Renal cortical epithelial cell (primary cell): ENCODE results near the gene SRRM1. TPM values are rescaled to one million over a fixed set of nuclear protein-coding genes. Genes with fewer than 3 reads are reported as not detected.
A peak's percentile ranks its signal among the peaks of the same experiment; 100 is the strongest.
"Not testable (repeated sequence)": the region's sequence is repeated elsewhere in the genome, so short reads cannot be mapped to it uniquely, and the experiment has no call there.

ENCODE experiments used
- DNase-seq: peaks from one replicate; pipeline ENCODE4 v3.0.0-alpha.2; 2011; ENCODE audit warnings: low read depth
- total RNA-seq: library from RNA; depleted of rRNA; stranded (reverse); fragments of >200 nt; gene quantifications from 2 replicates; pipeline ENCODE4 v1.2.3, GENCODE V29; 2014

Gene SRRM1
- total RNA-seq, 1 donor from 2014 or later = 45.6 TPM

DNA sequence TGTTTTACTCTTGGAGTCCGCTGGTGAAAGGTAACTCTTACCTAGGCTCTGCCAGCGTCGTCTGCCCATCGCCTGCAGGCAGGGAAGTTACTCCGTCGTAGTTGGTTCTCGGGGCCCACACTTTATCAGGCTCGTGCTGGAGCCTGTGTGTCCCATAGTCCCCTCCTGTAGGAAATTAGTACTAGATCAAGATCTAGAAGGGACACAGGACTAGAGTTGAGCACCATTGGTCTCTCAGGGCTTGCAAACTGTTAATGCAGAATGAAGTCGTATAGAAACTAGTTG, 940 bp downstream of the SRRM1 start:
- no peak for DNase-seq

DNA sequence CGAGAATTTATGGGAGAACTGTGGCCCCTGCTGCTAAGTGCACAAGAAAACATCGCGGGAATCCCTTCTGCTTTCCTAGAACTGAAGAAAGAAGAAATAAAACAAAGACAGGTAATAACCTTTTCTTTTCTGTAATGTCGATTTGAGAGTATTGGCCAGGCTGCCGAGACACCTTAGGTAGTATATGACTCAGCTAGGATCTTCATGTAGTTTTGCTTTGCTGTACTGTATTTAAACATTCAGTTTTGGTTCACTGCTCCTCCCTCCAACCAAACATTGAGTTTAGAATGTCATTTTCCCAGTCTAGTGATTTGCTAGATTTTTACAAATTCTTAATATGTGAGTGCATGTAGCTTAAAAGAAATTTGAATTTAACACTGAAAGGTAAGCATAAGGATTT, 5.8 kb downstream of the SRRM1 start:
- no peak for DNase-seq

DNA sequence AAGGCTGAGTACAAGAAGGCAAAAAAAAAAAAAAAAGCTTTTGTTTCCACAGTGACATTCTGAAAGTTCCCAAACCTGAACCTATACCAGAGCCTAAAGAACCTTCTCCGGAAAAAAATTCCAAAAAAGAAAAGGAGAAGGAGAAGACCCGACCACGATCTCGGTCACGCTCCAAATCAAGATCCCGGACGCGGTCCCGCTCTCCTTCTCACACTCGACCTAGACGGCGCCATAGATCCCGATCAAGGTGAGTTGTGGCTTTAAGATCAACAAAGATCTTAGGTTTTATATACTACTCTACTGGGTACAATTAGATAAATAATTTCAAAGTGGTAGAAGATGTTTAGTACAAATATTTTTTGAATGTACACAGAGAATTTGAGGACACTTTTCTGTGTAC, 9.3 kb downstream of the SRRM1 start:
- no peak for DNase-seq

DNA sequence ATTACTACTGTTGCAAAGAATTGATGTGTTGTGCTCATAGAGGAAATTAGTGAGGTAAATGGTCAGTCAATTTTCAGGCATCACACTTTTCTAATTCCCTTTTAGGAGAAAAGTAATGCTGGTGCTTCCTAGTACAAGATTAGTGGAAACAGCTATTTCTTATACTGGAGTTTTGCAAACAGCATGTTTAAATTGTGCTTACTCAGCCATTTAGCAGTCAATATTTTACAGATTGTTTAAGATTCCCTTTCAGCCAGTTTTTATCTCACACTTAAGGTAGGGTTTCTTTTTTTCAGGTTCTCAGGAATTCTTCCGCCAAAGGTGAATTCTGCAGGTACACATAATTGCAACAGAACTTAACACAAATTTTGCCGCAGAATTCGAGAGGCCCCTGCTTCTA, 10.9 kb downstream of the SRRM1 start:
- no peak for DNase-seq

DNA sequence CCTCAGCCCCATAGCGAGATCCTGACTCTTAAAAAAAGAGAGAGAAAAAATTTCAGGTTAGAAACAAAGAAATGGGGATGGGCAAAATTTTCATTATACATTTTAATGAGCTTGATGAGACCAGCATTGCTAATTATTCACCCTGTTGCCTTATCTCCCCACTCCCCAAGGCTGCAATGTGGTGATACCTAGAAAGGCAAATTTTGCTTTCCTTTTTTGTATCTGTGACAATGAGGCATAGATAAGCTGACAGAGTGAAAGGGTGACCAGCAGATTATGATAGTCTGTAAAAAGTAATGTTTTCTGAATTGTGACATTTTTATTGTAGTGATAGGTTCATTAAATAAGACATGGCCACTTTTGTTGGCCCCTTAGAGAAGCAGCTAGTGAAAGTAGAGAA, 12.9 kb downstream of the SRRM1 start:
- no peak for DNase-seq

DNA sequence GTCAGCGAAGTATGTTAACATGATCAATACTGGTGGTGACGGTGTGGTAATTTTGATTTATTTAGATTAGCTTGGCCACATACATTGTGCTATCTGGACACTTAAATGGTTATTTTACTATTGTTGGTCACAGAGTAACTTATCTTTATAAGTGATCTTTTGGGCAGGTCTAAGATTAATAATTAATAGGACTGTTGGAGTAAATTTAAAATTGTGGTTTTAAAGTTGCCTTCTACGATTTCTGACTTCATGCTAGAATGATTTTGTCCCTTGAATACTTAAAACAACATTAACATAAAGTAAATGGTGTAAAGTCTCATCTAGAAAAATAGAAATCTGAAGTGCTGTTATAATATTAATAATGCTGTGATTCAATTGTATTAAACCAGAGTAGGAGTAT, 14.7 kb downstream of the SRRM1 start:
- peak; percentile 77 for DNase-seq

DNA sequence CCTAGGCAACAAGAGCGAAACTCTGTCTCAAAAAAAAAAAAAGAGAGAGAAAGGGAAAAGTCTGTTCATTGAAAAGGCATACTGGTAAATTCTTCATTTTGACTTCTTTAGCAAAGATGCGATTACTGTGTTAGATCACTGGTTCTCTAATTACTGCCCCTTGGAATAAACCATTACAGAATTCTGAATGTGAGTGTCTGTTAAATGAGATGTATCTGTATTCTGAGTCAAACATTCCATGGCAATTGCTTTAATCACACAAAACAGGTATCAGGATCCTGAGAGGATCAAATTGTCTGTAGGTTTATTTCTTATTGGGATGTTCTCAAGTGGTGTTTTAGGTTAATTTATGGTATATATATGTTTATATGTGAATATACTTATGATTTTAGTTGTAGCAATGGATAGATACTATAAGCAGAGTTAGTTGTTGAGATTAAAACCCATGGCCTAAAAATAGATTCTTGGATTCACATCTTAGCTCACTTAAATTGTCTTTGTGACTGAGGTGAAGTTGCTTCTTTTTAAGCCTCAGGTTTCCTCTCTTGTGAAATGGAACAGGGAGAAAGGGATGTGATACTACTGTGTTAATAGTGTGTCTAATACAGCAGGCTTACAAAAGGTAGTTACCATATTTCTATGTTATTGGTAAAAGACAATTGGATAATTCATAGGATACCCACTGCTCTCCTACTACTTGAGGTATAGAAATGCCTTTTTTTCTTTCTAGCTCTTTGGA, 16.2 kb downstream of the SRRM1 start:
- no peak for DNase-seq

DNA sequence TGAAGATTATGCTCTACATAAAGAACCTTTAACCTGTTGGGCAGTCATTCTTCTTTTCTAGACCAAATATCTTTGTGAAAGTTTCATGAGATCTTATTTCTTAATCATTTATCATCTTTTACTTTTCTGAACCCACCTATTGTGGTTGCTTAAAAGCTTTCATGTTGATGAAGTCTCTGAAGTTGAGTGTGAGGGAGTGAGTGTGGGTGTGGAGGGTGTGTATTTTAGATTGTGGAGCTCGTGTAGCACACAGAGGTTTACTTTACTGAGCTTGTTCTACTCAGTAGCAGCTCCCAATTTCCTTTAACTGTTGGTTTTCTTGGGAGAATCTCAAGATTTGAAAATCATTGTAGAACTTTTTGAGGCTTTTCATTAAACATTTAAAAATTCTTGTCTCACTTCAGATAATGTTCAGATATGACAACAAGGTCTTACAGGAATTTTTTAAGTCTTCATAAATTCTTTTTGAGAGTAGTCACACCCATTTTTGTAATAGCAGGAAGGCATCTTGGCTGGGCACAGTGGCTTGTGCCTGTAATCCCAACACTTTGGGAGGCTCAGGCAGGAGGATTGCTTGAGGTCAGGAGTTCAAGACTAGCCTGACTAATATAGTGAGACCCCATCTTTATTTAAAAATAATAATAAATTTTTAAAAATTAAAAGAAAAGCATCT, 17.0 kb downstream of the SRRM1 start:
- DNase-seq = no peak

DNA sequence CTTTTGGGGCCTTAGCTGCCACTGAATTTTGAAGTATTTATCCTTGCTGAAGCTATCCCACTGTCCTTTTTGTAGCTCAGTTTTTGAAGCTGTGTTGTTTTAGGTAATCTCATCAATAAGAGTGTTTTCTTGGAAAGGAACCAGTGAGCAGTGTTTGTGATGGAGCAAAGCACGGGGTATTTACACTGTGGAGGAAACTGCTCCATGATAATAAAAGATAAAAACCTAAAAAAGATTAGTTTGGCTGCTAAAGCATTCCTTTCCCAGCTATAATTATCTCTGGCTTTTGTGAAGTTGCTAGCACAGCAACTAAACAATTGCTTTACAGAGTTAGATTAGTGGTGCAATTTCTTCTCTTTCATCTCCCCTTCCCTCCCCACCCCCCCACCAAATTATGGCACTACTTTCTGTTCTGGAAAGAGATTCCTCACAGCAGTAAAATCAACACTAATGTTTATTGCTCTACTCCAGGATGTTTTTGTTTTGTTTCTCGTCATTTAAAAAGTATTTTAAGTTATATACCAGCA, 21.5 kb downstream of the SRRM1 start:
- no peak for DNase-seq

DNA sequence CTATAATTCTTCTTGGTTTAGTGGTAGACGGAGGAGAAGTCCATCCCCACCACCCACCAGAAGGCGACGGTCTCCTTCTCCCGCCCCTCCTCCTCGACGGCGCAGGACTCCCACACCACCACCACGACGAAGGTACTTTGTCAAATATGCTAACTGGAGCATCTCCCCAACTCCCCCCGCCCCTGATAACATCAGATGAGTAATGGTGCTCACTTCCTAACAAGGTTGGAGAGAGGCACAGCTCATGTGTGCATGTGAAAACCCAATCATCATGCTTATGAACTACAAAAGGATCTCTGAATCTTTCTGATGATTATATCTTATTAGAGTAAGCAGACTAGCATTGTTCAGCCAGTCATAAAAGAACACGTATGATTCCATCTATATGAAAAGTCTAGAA, 23.7 kb downstream of the SRRM1 start:
- no peak for DNase-seq

DNA sequence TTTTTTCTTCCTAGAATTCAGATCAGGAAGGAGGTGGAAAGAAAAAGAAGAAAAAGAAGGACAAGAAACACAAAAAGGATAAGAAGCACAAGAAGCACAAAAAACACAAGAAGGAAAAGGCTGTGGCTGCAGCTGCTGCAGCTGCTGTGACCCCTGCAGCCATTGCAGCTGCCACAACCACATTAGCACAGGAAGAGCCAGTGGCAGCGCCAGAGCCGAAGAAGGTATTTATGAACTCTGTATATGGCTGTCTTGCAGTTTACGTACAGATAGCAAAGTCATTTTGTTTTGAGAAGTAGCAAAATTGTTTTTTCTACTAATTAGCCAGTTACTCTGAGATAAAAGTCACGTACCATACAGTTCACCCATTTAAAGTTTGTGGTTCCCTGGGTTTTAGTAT, 28.3 kb downstream of the SRRM1 start:
- not testable (repeated sequence) for DNase-seq

DNA sequence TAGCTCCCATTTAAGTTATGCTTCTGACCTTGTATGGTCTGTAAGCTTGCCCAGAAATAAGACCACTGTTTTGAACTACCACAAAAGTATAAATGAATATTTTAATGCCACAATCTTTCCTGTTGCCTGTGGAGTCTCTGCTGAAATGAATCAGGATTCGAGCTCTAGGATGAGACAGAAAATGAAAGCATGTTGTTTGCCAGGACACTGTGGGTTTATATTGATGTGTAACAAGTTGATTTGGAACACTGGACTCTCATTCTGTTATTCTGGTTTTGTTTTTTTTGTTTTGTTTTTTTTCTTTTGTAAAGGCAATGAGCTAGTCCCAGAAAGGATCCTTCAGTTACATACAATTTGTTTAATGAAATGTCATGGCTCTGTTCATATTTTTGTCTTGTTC, 29.6 kb downstream of the SRRM1 start:
- not testable (repeated sequence) for DNase-seq

DNA sequence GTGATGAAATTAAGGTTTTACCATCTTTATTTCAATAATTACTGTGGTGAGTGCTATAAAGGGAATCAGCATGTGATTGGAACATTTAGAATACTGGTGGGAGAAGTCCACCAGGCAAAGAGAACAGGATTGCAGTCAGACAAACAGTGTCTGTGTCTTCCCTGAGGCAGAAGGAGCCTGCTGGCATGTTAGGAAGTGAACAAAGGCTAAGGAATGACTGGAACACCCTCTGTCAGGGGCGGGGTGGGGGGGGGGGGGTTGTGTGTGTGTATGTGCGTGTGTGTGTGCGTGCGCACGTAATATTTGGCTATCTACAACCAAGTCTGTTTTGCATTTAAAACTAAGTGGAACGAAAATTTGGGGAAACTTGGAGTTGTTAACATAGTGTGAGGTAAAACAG, 30.2 kb downstream of the SRRM1 start:
- no peak for DNase-seq

DNA sequence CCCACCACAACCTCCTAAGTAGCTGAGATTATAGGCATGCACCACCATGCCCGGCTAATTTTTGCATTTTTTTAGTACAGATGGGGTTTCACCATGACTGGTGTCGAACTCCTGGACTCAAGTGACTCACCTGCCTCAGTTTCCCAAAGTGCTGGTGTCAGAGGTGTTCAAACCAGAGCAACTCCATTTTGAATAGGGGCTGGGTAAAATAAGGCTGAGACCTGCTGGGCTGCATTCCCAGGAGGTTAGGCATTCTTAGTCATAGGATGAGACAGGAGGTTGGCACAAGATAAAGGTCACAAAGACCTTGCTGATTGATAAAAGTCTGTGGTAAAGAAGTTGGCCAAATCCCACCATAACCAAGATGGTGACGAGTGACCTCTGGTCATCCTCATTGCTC, 35.3 kb downstream of the SRRM1 start:
- DNase-seq = not testable (repeated sequence)

DNA sequence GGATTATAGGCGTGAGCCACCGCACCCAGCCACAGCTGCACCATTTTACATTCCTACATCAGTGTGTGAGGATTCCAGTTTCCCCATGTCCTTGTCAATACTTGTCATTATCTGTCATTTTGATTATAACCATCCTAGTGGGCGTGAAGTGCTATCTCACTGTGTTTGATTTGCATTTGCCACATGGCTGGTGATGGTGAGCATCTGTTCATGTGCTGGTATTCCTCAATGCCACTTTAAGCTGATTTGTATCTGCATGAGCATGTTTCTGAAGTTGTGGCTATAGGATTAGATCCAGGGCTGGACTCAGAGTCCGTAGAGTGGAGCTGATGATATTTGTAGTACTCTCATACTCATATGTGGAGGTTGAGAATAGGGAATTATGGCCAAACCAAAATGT, 36.6 kb downstream of the SRRM1 start:
- no peak for DNase-seq

DNA sequence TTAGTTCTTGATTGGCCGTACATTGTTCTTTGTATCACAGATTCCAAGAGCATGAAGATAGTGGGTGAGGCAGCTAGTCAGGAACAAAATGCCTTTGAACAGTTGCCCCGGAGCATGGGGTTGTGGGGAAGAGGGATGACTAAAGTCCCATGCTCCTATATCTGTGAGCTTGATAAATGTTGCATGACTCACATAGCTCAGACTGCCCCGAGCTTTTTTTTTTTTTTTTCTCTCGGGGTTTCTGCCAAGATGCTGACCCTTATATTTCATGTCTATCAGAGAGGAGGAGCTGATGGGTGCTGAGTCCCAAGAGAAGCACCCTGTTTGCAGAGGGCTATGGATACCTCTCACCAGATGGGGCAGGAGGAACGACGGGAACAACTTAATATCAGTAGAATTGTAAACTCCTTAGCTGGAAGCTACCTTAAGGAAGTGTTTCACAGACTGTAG, 40.6 kb downstream of the SRRM1 start:
- DNase-seq = peak; percentile 99

DNA sequence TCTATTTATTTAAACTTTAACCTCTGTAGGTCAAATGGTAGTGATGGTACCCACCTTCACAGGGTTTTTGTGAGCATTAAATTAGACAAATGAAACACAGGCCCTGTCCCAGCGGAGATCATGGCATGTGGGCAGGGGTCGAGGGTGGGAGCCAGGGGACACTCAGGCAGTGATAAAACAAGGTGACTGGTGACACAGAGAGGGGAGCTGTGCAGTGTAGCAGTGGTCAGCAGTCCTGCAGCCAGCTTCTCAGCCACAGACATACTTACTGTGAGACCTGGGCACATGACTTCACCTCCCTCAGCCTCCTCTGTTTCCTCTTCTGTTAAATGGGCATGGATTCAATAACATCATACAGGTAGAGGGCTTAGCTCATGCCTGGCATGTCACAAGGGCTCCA, 44.9 kb downstream of the SRRM1 start:
- DNase-seq = no peak

DNA sequence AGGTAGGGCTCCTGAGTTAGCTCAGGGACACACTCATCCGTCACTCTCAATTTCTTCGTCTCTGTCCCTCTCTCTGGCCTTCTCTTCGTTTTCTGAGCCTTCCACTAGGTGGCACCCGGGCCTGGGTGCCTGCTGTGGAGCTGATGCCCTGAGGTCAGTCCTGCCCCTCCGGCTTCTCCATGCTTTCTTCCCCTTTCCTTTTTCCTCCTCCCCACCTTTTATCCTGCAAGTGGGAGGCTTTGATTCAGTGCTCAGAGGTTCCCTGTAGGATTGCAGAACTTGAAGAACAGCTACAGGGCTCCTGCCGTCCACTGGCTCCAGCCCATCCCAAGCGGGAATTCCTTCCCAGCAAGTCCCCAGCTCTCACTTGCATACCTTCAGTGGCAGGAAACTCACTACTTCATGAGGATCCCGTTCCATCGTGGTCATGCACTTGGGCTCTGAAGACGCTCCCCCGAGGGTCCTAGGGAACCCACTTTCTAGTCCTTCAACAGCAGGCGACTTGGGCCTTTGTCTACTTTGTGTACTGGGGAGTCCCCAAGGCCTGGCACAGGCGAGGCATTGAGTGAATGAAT, 45.6 kb downstream of the SRRM1 start:
- DNase-seq = peak; percentile 50

DNA sequence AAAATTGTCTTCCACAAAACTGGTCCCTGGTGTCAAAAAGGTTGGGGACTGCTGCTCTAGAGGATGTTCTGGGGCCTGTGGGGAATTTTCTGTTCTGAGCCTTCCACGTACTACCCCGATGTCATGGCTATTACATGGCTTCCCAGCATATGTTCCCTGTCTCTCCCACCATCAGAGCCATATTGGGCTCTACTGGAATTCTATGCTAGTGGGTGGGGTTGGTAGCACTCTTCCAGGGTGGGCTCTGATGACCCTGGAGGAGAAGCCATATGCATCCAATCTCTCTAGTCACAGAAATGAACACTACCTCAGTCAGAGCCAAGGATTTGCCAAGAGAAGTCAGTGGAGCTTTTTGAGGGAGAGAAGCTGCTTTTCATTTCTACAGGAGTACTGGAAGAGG, 47.9 kb downstream of the SRRM1 start:
- no peak for DNase-seq

DNA sequence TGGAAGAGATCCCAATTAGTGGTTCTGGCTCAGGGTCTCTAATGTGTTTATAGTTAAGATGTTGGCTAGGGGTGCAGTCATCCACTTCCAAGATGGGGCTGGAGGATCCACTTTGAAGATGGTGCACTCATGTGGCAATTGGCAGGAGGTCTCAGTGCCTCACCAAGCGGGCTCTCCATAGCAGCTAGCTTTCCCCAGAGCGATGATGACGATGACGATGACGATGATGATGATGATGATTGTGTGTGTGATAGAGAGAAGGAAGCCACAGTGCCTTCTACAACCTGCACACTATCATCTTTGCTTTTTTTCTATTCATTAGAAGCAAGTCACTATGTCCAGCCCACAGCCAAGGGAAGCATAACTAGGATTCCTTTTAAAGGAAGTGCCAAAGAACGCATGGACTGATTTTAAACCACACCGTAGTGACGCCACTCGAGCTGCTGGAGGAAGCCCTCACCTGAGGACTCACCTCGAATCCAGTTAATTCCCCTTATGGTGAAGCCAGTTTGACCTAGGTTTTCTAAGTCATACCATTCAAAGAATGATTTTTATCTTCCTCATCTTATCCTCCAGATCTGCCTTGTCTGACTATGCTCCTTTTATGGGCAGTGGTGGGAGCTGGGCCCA, 49.4 kb downstream of the SRRM1 start:
- no peak for DNase-seq

DNA sequence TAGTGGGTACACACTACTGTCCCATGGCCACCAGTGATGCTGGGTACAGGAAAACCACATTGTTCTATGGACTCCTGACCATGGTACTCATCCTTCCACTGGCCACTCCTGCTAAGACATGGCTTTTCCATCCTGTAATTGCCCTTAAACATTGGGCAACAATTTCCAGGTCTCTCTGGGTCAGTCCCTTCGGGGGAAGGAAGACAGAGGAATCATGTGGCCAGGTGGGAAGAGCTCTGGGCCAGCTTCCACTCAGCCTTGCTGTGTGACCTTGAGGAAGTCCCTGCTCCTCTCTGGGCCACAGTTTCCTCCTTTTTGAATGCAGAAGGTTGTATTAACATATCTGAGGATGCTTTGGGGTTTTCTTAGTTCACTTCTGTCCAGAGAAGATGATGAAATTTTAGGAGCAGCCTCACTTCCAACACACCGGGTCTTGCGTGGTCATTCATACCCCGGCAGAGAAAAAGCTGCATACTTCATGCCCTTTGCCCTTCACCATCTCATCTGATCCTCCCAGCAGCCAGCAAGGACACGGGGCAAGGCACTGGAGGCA, 50.8 kb downstream of the SRRM1 start:
- DNase-seq = peak; percentile 37

DNA sequence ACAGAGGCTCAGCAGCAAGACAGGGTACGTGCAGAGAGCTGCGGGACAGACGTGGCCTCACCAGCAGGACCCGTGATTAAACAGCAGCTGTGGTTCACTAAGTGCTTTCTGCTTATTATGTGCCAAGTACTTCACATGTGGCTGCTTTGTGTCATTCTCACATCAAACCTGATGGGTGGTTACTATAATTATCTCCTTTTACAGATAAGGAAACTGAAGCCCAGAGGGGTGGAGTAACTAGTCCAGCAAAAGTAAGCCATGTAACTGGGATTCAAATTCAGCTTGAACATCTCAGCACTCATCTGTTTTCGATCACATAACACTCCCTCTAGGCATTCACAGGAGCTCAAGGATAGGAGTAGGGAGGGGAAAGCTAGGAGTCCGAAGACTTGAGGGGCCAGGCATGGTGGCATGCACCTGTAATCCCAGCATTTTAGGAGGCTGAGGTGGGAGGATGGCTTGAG, 51.3 kb downstream of the SRRM1 start:
- DNase-seq = no peak
